Activated CD8-positive, alpha-beta memory T cell treated with anti-CD3 and anti-CD28 coated beads, Interleukin-2, amount 10 ng/mL, durations not matched to agents 7 days and 5 days (primary cell): ENCODE measurements around the gene CEACAM8. TPM values are rescaled to one million over a fixed set of nuclear protein-coding genes. Genes with fewer than 3 reads are reported as not detected.
"Not testable (repeated sequence)": the region's sequence is repeated elsewhere in the genome, so short reads cannot be mapped to it uniquely, and the experiment has no call there.

Source experiments
- ATAC-seq: fragments of 150-1000 bp; cut with Tn5 transposase; one replicate; pipeline ENCODE4 v1.10.0; 2021; ENCODE audit warnings: moderate library complexity
- CTCF ChIA-PET: fragments of 350-600 bp; sonication (Branson Sonifier 250); formaldehyde crosslinking; loops from one replicate; lab custom pipeline; 2021; ENCODE audit warnings: antibody characterized with exemption; lab: Charles Lee
- DNase-seq: peaks from one replicate; pipeline ENCODE4 v3.0.0-alpha.2; 2020
- H3K27ac Mint-ChIP-seq: one replicate; pipeline ENCODE4 v1.8.0; 2021; ENCODE audit warnings: mild to moderate bottlenecking, mixed read lengths
- H3K27me3 Mint-ChIP-seq: one replicate; pipeline ENCODE4 v1.8.0; 2021; ENCODE audit warnings: mixed read lengths
- H3K36me3 Mint-ChIP-seq: one replicate; pipeline ENCODE4 v1.8.0; 2021; ENCODE audit warnings: mild to moderate bottlenecking, mixed read lengths
- H3K4me1 Mint-ChIP-seq: one replicate; pipeline ENCODE4 v1.8.0; 2021; ENCODE audit warnings: mixed read lengths
- H3K4me3 Mint-ChIP-seq: one replicate; pipeline ENCODE4 v1.8.0; 2021; ENCODE audit warnings: mild to moderate bottlenecking, moderate library complexity, mixed read lengths
- H3K9me3 Mint-ChIP-seq: one replicate; pipeline ENCODE4 v1.8.0; 2022; ENCODE audit warnings: low read depth, mixed read lengths
- total RNA-seq, 2 experiments: library from RNA; stranded (reverse); gene quantifications; one replicate each; pipeline ENCODE4 v1.2.3, GENCODE V29; 2021

The CEACAM8 gene
- not detected for total RNA-seq

GRCh38 chr19:42594617-42595489, at the start of gene CEACAM8:
TSS of gene CEACAM8 (minus strand) at chr19:42594924. CDS start at chr19:42594828, 96 bp downstream.
- Mint-ChIP-seq H3K4me3 (no peak within 1 kb of the TSS), H3K9me3 (no peaks in the 10 kb centered on the region), H3K4me1 (no peaks in the 10 kb centered on the region), H3K27ac (no peak within 1 kb of the TSS), H3K27me3 (peaks cover 33% of the 10 kb centered on the region), H3K36me3 (no peaks in the 10 kb centered on the region)
- DNase-seq (no peak), ATAC-seq (no peak)
- CTCF ChIA-PET, result interaction anchor here (0.6 to 2.3 kb wide), 5 partner anchors 11 to 175 kb away, joined by 4 to 13 read pairs (median 5); no protein-coding TSS in a partner anchor

- H3K4me3 Mint-ChIP-seq, H3K9me3 Mint-ChIP-seq, DNase-seq, H3K27ac Mint-ChIP-seq, ATAC-seq, H3K4me1 Mint-ChIP-seq, H3K36me3 Mint-ChIP-seq, CTCF ChIA-PET: not testable (repeated sequence)
- peaks cover 19% of the 10 kb centered on the region for H3K27me3 Mint-ChIP-seq
Measured at GRCh38 chr19:42639324-42640092, 44.8 kb upstream of the CEACAM8 start.

- CTCF ChIA-PET, result interaction anchor here (1.0 to 2.5 kb wide), 11 partner anchors 10 to 185 kb away, joined by 3 to 9 read pairs (median 4); no protein-coding TSS in a partner anchor
- Mint-ChIP-seq H3K4me3 (no peak overlapping the region), H3K4me1 (peaks cover 3% of the 10 kb centered on the region), H3K9me3 (no peaks in the 10 kb centered on the region), H3K27ac (no peak overlapping the region), H3K36me3 (no peaks in the 10 kb centered on the region), H3K27me3 (peaks cover 12% of the 10 kb centered on the region)
- no peak for DNase-seq
- ATAC-seq, result no peak
Measured at GRCh38 chr19:42635233-42635539, 40.5 kb upstream of the CEACAM8 start.

GRCh38 chr19:42634409-42635232, 39.9 kb upstream of the CEACAM8 start:
- Mint-ChIP-seq H3K4me1 (peaks cover 3% of the 10 kb centered on the region), H3K27me3 (peaks cover 12% of the 10 kb centered on the region), H3K27ac (no peak overlapping the region), H3K36me3 (no peaks in the 10 kb centered on the region), H3K4me3 (no peak overlapping the region), H3K9me3 (no peaks in the 10 kb centered on the region)
- CTCF ChIA-PET, result interaction anchor here (1.0 to 2.5 kb wide), 11 partner anchors 9 to 184 kb away, joined by 3 to 9 read pairs (median 4); no protein-coding TSS in a partner anchor
- DNase-seq (peak; percentile 66), ATAC-seq (peak; percentile 60)

- peaks cover 2% of the 10 kb centered on the region for H3K9me3 Mint-ChIP-seq
- H3K27ac Mint-ChIP-seq, result no peak overlapping the region
- CTCF ChIA-PET, result interaction anchor here (0.7 to 1.1 kb wide), 2 partner anchors 11 to 188 kb away, joined by 3 read pairs; no protein-coding TSS in a partner anchor
- no peak overlapping the region for H3K4me3 Mint-ChIP-seq
- H3K27me3 Mint-ChIP-seq, result peaks cover 4% of the 10 kb centered on the region
- DNase-seq (no peak), ATAC-seq (no peak)
- H3K4me1 Mint-ChIP-seq, result peaks cover 16% of the 10 kb centered on the region
- peaks cover 4% of the 10 kb centered on the region for H3K36me3 Mint-ChIP-seq
Measured at GRCh38 chr19:42629191-42629590, 34.5 kb upstream of the CEACAM8 start.

GRCh38 chr19:42628411-42629140, 33.9 kb upstream of the CEACAM8 start:
- Mint-ChIP-seq H3K27me3 (peaks cover 10% of the 10 kb centered on the region), H3K4me3 (no peak overlapping the region), H3K4me1 (peaks cover 16% of the 10 kb centered on the region), H3K27ac (peak overlapping the region; percentile 73), H3K9me3 (peaks cover 2% of the 10 kb centered on the region), H3K36me3 (peaks cover 4% of the 10 kb centered on the region)
- ATAC-seq (peak; percentile 89), DNase-seq (peak; percentile 58)
- CTCF ChIA-PET, result interaction anchor here (0.7 to 1.2 kb wide), 3 partner anchors 10 to 187 kb away, joined by 3 read pairs; no protein-coding TSS in a partner anchor

- CTCF ChIA-PET, result interaction anchor here (1.2 kb wide), 1 partner anchor 32 kb away, joined by 3 read pairs; no protein-coding TSS in a partner anchor
- peak overlapping the region; percentile 73 for H3K27ac Mint-ChIP-seq
- peaks cover 2% of the 10 kb centered on the region for H3K9me3 Mint-ChIP-seq
- H3K36me3 Mint-ChIP-seq, result peaks cover 4% of the 10 kb centered on the region
- H3K4me3 Mint-ChIP-seq, result no peak overlapping the region
- H3K27me3 Mint-ChIP-seq, result peaks cover 10% of the 10 kb centered on the region
- ATAC-seq (no peak), DNase-seq (no peak)
- H3K4me1 Mint-ChIP-seq, result peaks cover 16% of the 10 kb centered on the region
Measured at GRCh38 chr19:42627916-42628315, 33.2 kb upstream of the CEACAM8 start.

GRCh38 chr19:42626181-42626580, 31.5 kb upstream of the CEACAM8 start:
- Mint-ChIP-seq H3K27me3 (peaks cover 16% of the 10 kb centered on the region), H3K4me1 (peaks cover 16% of the 10 kb centered on the region), H3K9me3 (peaks cover 2% of the 10 kb centered on the region), H3K4me3 (no peak overlapping the region), H3K36me3 (peaks cover 4% of the 10 kb centered on the region), H3K27ac (no peak overlapping the region)
- ATAC-seq (no peak), DNase-seq (no peak)
- CTCF ChIA-PET, result interaction anchor here (1.7 kb wide), 1 partner anchor 8 kb away, joined by 4 read pairs; no protein-coding TSS in a partner anchor

GRCh38 chr19:42619271-42619670, 24.5 kb upstream of the CEACAM8 start:
- CTCF ChIA-PET, result no interaction called here
- Mint-ChIP-seq H3K36me3 (no peaks in the 10 kb centered on the region), H3K27ac (no peak overlapping the region), H3K9me3 (no peaks in the 10 kb centered on the region), H3K4me1 (peaks cover 4% of the 10 kb centered on the region), H3K27me3 (peaks cover 45% of the 10 kb centered on the region), H3K4me3 (no peak overlapping the region)
- peak; percentile 42 for ATAC-seq
- no peak for DNase-seq

GRCh38 chr19:42613666-42614065, 18.9 kb upstream of the CEACAM8 start:
- H3K36me3 Mint-ChIP-seq, result no peaks in the 10 kb centered on the region
- no peak overlapping the region for H3K4me3 Mint-ChIP-seq
- H3K27ac Mint-ChIP-seq, result no peak overlapping the region
- H3K4me1 Mint-ChIP-seq, result no peaks in the 10 kb centered on the region
- DNase-seq (no peak), ATAC-seq (no peak)
- H3K9me3 Mint-ChIP-seq, result no peaks in the 10 kb centered on the region
- peaks cover 31% of the 10 kb centered on the region for H3K27me3 Mint-ChIP-seq
- CTCF ChIA-PET, result no interaction called here

GRCh38 chr19:42610401-42610915, 15.7 kb upstream of the CEACAM8 start:
- H3K36me3 Mint-ChIP-seq, H3K9me3 Mint-ChIP-seq, CTCF ChIA-PET, H3K4me3 Mint-ChIP-seq, H3K4me1 Mint-ChIP-seq, DNase-seq, H3K27ac Mint-ChIP-seq, ATAC-seq: not testable (repeated sequence)
- peaks cover 24% of the 10 kb centered on the region for H3K27me3 Mint-ChIP-seq
